NCI-H1417 treated with DMSO at 0.1 percent for 48 hours (cell line): Measurements from ENCODE around the gene TRHDE.

ENCODE experiments used
- DNase-seq: peaks from one replicate; lab custom pipeline; 2025; lab: John Stamatoyannopoulos, UW

Gene TRHDE

GRCh38 chr12:72272091-72272661 lies at the start of gene TRHDE:
TRHDE (plus strand) TSS chr12:72272370; CDS start chr12:72272644, 274 bp downstream.
- DNase-seq = no peak

- DNase-seq = no peak
These were observed 45.7 kb upstream of the TRHDE start for GRCh38 chr12:72226510-72226909.

GRCh38 chr12:72228424-72228823 lies 43.7 kb upstream of the TRHDE start:
- DNase-seq = no peak

GRCh38 chr12:72230589-72230988 lies 41.6 kb upstream of the TRHDE start:
- no peak for DNase-seq

GRCh38 chr12:72234886-72235285 lies 37.3 kb upstream of the TRHDE start:
- no peak for DNase-seq

- DNase-seq = no peak
These were observed 36.0 kb upstream of the TRHDE start for GRCh38 chr12:72236071-72236705.

GRCh38 chr12:72241552-72241951 lies 30.6 kb upstream of the TRHDE start:
- DNase-seq = no peak

GRCh38 chr12:72242946-72243345 lies 29.2 kb upstream of the TRHDE start:
- DNase-seq = no peak

GRCh38 chr12:72246370-72246769 lies 25.8 kb upstream of the TRHDE start:
- DNase-seq = no peak

- no peak for DNase-seq
These were observed 21.8 kb upstream of the TRHDE start for GRCh38 chr12:72250346-72250745.

- no peak for DNase-seq
These were observed 15.4 kb upstream of the TRHDE start for GRCh38 chr12:72256725-72257124.

GRCh38 chr12:72261885-72262284 lies 10.3 kb upstream of the TRHDE start:
- DNase-seq = no peak

GRCh38 chr12:72264548-72265175 lies 7.5 kb upstream of the TRHDE start:
- DNase-seq = no peak

GRCh38 chr12:72267974-72268373 lies 4.2 kb upstream of the TRHDE start:
- DNase-seq = no peak

GRCh38 chr12:72268386-72268785 lies 3.8 kb upstream of the TRHDE start:
- no peak for DNase-seq

- DNase-seq = no peak
These were observed 2.7 kb upstream of the TRHDE start for GRCh38 chr12:72269491-72269890.

- no peak for DNase-seq
These were observed 1.9 kb upstream of the TRHDE start for GRCh38 chr12:72270246-72270645.

- DNase-seq = no peak
These were observed 1.2 kb upstream of the TRHDE start for GRCh38 chr12:72270961-72271360.

GRCh38 chr12:72271451-72272090 lies 599 bp upstream of the TRHDE start:
- no peak for DNase-seq

- DNase-seq = no peak
These were observed 745 bp downstream of the TRHDE start for GRCh38 chr12:72272731-72273498.

GRCh38 chr12:72273499-72273837 lies 1.3 kb downstream of the TRHDE start:
- DNase-seq = no peak

GRCh38 chr12:72273851-72274351 lies 1.7 kb downstream of the TRHDE start:
- no peak for DNase-seq
